Glutamatergic neuron (in vitro differentiated cells): ENCODE measurements around the gene RPL13. TPM values are rescaled to one million over a fixed set of nuclear protein-coding genes. Genes with fewer than 3 reads are reported as not detected.

Experiments used
- DNase-seq: peaks from one replicate; pipeline ENCODE4 v3.0.0; 2022
- H3K27ac Mint-ChIP-seq: one replicate; pipeline ENCODE4 v1.8.0; 2020; ENCODE audit warnings: mild to moderate bottlenecking, mixed read lengths, inconsistent platforms; ENCODE audit not compliant: unreplicated experiment
- H3K27me3 Mint-ChIP-seq: one replicate; pipeline ENCODE4 v1.8.0; 2020; ENCODE audit warnings: mild to moderate bottlenecking, moderate library complexity, mixed read lengths, inconsistent platforms; ENCODE audit not compliant: unreplicated experiment
- H3K36me3 Mint-ChIP-seq: one replicate; pipeline ENCODE4 v1.8.0; 2020; ENCODE audit warnings: mild to moderate bottlenecking, mixed read lengths, inconsistent platforms; ENCODE audit not compliant: unreplicated experiment
- H3K4me1 Mint-ChIP-seq: one replicate; pipeline ENCODE4 v1.8.0; 2020; ENCODE audit warnings: mild to moderate bottlenecking, low read depth, mixed read lengths, inconsistent platforms; ENCODE audit not compliant: unreplicated experiment
- H3K4me3 Mint-ChIP-seq: one replicate; pipeline ENCODE4 v1.8.0; 2020; ENCODE audit warnings: mild to moderate bottlenecking, mixed read lengths, inconsistent platforms; ENCODE audit not compliant: unreplicated experiment
- H3K9me3 Mint-ChIP-seq: one replicate; pipeline ENCODE4 v1.8.0; 2020; ENCODE audit warnings: mild to moderate bottlenecking, moderate library complexity, mixed read lengths, inconsistent platforms; ENCODE audit not compliant: unreplicated experiment
- total RNA-seq: library from RNA; stranded (reverse); fragmentation: NEBNext Ultra II Directional; extraction: Animal tissue kit (Norgen Biotek cat#: 25700); gene quantifications from one replicate; pipeline ENCODE4 v1.2.1, GENCODE V29; 2021; ENCODE audit not compliant: unreplicated experiment
- TF ChIP-seq, protein P1 (sequence below): fragments of 200-600 bp; sonication (generic); IDR thresholded peaks from one replicate; pipeline ENCODE4 v1.5.0; 2021; ENCODE audit not compliant: partially characterized antibody, unreplicated experiment

RPL13 gene
- total RNA-seq, 1 donor from 2014 or later = 893 TPM

DNA sequence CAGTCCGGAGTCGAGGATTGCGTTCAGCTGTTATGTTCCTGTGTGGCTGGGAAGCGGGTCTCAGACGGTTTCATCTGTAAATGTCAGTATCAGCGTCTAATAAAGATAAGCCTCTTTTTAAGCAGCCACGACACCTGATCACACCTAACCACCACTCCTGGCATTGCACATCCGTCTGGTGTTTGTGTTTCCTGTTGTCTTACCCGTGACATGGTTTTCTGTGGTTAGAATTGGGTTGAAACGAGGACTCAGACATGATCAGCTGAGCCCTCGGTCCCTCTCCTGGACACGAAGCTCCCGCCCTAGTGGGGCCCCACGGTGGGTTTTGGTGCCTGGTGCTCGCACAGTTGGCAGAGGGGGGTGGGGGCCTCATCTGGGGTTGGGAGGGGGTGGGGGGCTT is 33.4 kb downstream of the RPL13 start:
- no peak for DNase-seq
- peaks cover 4% of the 10 kb centered on the region for H3K4me1 Mint-ChIP-seq
- no peak overlapping the region for H3K4me3 Mint-ChIP-seq
- peaks cover 14% of the 10 kb centered on the region for H3K9me3 Mint-ChIP-seq
- H3K36me3 Mint-ChIP-seq = no peaks in the 10 kb centered on the region
- peaks cover 13% of the 10 kb centered on the region for H3K27me3 Mint-ChIP-seq
- H3K27ac Mint-ChIP-seq = no peak overlapping the region
- TF ChIP-seq, protein P1, sequence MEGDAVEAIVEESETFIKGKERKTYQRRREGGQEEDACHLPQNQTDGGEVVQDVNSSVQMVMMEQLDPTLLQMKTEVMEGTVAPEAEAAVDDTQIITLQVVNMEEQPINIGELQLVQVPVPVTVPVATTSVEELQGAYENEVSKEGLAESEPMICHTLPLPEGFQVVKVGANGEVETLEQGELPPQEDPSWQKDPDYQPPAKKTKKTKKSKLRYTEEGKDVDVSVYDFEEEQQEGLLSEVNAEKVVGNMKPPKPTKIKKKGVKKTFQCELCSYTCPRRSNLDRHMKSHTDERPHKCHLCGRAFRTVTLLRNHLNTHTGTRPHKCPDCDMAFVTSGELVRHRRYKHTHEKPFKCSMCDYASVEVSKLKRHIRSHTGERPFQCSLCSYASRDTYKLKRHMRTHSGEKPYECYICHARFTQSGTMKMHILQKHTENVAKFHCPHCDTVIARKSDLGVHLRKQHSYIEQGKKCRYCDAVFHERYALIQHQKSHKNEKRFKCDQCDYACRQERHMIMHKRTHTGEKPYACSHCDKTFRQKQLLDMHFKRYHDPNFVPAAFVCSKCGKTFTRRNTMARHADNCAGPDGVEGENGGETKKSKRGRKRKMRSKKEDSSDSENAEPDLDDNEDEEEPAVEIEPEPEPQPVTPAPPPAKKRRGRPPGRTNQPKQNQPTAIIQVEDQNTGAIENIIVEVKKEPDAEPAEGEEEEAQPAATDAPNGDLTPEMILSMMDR = no peak

DNA sequence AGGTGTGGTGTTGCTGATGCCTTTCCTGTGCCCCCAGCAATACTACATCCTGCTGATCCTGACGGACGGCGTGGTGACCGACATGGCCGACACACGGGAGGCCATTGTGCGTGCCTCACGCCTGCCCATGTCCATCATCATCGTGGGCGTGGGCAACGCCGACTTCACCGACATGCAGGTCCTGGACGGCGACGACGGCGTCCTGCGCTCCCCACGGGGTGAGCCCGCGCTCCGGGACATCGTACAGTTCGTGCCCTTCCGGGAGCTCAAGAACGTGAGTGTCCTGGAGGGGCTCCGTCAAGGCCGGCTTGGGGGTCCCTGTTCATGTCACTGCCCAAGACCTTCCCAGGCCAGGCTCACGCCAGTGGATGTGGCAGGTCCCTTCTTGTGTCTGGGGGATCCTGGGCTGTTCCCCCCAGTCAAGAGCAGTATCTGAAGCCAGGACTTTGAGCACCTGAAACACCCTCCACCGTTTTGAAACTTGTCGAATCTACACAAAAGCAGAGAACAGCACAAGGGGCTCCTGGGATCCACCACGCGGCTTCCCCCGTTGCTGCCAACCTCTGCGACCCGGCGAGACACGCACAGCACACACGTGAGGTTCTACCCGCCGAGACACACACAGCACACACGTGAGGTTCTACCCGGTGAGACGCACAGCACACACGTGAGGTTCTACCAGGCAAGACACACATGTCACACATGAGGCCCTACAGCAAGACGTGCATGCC is 35.0 kb downstream of the RPL13 start:
- peaks cover 16% of the 10 kb centered on the region for H3K9me3 Mint-ChIP-seq
- H3K27me3 Mint-ChIP-seq = peaks cover 13% of the 10 kb centered on the region
- H3K27ac Mint-ChIP-seq = peak overlapping the region; percentile 62
- no peak overlapping the region for H3K4me3 Mint-ChIP-seq
- H3K36me3 Mint-ChIP-seq = no peaks in the 10 kb centered on the region
- TF ChIP-seq, protein P1 = no peak
- DNase-seq = peak; percentile 10
- peaks cover 14% of the 10 kb centered on the region for H3K4me1 Mint-ChIP-seq

DNA sequence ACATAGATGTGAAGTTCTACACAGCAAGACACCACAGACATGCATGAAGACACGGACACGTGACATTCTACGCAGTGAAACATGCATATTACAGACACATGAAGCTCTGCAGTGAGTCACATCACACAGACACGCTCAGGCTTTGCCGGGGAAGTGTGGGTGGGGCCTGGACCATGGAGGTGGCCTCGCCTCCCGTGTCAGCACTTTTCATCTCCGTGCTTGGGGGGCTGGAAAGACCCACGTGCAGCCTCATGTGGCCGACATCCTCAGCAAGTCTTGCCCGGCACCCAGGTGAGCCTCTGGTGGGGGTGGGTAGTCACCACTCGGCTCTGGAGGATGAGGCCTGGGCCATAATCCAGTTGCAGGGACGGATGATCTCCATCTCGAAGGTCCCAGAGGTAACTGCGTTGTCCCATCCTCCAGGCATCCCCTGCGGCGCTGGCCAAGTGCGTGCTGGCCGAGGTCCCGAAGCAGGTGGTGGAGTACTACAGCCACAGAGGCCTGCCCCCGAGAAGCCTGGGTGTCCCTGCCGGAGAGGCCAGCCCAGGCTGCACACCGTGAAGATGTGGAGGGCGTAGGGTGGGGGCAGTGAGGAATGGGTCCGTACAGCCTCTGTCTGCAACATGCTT is 35.7 kb downstream of the RPL13 start:
- DNase-seq = peak; percentile 8
- Mint-ChIP-seq H3K4me1 (peaks cover 17% of the 10 kb centered on the region), H3K27me3 (peaks cover 13% of the 10 kb centered on the region), H3K27ac (peak overlapping the region; percentile 62), H3K9me3 (peaks cover 16% of the 10 kb centered on the region), H3K4me3 (no peak overlapping the region), H3K36me3 (no peaks in the 10 kb centered on the region)
- TF ChIP-seq, protein P1 = no peak

DNA sequence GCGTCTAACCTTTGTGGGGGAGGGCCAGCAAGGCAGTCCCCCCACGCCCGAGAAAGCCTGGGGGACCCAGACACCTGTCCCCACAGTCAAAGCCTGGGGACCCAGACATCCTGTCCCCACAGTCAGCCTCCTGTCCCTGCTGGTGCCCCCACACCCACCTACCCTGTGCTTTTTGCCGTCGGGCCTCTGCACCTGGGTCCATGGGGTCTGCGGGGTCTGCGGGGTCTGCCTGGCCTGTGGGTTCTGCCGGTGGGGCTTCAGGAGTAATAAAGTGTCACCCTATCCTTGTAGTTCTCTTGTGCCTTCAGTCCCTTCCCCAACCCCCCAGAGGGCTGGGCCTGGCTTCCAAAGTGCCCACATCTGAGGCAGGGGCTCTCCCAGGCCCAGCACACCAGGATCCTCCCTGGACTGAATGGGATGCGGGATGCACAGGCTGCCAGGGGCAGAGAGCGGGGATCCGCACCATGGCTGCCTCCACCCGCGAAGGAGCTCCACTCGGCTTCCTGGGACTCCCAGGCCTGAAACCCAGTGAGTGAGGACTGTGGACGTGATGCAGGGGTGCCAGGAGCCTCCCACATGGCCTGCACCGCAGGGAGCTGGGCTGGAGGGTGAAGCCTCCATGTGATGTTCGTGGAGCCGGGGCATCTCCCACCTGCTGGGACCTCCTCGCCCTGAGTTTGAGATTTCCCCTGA is 36.6 kb downstream of the RPL13 start:
- Mint-ChIP-seq H3K27me3 (peaks cover 13% of the 10 kb centered on the region), H3K4me1 (peaks cover 17% of the 10 kb centered on the region), H3K4me3 (no peak overlapping the region), H3K9me3 (peaks cover 14% of the 10 kb centered on the region), H3K27ac (peak overlapping the region; percentile 70), H3K36me3 (no peaks in the 10 kb centered on the region)
- DNase-seq = no peak
- TF ChIP-seq, protein P1 = no peak
